Muscle of back (tissue), 11 donors: ENCODE measurements around the gene DSC1. TPM values are rescaled to one million over a fixed set of nuclear protein-coding genes. Genes with fewer than 3 reads are reported as not detected.
"Not testable (repeated sequence)": the region's sequence is repeated elsewhere in the genome, so short reads cannot be mapped to it uniquely, and the experiment has no call there.

Experiments
- DNase-seq, 3 donors: peaks; one replicate each; pipeline versions ENCODE4 v3.0.0 to v3.0.0-alpha.2; 2013
- polyA plus RNA-seq, 10 donors: library from polyadenylated mRNA; unstranded; fragments of 120-200 nt; gene quantifications; one replicate each; pipeline ENCODE4 v1.2.1, GENCODE V29; 2013; ENCODE audit not compliant: insufficient read length in 10 of 10

Gene DSC1
- polyA plus RNA-seq, 10 donors: 0.05 to 16.2 (median 0.11) TPM; not detected in 4

DNA sequence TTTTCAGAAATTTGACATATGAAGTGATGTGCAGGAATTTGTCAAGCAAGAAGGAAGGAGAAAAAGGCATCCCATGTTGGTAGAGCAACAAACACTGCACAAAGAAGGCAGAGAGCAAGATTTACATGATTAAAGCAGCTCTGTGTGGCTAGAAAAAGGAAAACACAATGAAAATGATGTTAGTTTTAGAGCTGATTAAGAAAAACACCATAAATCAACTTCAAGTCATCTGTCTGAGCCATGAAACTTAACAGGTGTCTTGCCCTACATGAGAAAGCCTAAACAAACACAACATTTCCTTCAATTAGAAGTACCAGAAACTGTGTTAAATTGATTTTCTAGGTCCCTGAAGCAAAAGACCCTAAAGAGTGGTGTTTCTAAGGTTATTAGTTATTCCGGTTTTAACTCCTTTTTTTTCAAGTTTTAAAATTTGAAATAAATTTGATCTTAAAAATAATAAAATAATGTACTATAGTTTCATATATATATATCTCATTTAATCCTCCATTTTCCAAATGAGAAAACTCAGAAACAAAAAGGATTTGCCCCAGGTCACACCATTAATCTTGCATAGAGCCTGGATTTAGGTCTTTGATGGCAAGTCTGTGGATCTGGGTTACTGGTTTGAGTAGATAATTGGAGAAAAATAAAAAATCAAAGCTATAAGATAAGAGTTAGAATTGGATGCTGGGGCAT is 8.6 kb upstream of the DSC1 start:
- no peak for DNase-seq

DNA sequence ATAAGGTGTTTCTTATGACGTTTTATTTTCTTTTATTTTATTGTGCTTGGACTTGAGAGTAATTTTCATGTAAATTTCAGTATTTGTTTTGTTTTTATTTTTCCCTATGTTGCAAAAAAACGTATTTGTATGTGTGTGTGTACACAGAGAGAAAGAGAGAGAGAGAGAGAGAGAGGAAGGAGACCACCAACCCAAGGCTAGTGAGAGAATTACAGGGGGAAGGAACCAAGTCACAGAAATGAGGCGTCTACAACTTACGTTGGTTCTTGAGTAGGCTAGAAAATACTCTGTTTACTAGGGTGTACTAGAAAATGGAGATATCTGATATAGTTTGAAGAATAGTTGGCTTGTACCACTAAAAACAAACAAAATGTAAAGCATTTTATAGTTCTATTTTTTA is 7.7 kb upstream of the DSC1 start:
- DNase-seq: no peak

DNA sequence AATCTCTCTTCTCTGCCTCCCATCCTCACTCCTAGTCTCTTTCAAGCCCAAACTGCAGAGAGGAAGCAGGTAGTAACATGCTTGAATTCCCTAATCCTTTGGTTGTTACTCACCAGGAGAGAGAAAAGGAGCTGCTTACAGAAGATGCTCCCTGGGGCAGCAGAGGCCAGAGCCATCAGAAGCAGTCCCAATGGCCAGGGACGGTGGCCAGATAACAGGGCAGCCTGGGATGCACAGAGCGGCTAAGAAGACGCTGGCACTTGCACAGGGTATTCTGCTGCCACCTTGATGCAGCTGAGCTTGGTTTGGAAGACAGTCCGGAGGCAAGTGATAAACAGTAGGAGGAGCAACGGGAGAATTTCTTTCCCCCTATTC is 250 bp downstream of the DSC1 start:
- no peak for DNase-seq

DNA sequence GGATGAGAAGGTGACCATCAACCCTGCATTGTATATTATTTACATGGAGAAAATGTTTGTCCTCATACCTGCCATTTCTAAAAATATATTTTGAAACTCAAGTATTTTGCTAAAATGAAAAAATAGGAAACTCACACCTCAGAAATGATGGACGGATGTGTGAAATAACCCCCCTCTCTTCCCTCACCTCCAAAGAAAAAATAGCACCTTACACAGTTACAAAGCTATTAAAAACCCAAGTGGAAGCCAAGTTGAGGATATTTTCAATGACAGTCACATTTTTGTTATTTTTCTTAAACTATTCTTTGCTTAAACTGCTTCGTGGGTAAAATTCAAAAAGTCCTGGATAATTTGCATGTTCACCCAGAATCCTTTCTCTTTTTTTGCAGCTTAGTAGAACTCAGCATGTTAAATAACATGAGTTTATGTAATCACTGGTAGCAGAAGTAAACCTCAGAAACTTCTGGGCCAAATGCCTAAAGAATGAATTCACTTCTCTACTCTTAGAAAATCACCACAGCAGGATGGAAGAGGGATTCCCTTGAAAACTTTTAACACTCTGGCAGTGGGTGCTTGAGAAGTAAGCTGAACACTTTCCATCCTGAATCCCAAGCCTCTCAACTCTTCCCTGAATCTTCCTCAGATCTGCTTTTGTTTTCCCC is 768 bp downstream of the DSC1 start:
- no peak for DNase-seq

DNA sequence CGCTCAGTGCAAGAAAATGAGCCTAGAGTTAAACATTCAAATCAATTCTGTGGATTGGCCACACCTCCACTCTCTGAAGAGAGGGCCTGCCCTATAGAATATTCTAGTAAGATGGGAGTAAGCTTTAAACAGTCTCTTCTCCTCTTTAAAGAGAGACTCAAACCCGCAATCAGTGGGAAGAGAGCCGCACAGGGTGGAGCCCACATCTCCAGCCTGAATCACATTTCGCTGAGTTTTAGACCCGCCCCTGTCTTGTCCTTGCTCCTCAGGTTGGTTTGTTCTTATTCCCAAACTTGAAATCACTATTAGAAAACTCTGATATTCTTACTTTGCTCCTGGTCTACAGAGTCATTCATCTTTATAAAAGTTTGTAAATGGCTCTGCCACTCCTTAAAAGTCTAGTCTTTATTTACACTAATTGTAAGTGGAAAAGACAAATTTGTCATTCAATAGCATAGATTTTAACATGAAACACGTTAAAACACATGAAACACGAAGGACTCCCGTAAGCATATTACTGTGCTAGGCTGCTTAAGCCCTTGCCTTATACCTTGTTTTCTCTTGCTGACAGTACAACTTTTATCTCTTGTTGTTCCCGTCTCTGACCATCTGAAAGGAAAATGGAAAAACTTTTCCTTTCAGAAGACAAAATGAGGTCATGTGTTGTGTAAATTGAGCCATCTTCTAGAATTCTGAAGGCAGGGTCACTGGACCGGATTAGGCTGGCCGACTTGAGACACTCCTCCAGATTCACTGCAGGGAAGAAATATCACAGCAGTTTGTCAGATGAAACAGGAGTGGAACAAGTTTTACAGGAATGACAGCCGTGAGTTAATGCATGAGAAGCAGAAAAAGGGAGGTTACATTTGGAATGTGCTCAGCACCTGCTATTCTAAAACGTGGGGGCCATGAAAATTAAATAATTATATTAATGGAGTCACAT is 5.6 kb downstream of the DSC1 start:
- peak in 1 of 3 donors; percentile 5 for DNase-seq

DNA sequence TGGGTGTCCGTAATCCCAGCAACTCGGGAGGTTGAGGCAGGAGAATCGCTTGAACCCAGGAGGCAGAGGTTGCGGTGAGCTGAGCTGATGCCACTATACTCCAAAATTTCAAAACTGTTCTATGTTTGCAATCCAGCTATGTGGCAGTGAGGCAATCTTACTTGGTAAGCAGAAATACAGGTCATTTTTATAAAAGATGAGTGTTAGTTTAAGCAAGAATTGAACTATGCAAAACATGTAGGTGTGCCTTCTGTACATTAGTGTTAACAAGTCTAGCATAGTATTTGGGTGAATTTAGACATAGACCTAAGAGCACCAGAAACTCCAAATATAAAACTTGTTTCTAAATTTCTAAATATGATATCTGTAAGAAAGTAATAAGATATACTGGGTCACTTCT is 7.2 kb downstream of the DSC1 start:
- DNase-seq: no peak

DNA sequence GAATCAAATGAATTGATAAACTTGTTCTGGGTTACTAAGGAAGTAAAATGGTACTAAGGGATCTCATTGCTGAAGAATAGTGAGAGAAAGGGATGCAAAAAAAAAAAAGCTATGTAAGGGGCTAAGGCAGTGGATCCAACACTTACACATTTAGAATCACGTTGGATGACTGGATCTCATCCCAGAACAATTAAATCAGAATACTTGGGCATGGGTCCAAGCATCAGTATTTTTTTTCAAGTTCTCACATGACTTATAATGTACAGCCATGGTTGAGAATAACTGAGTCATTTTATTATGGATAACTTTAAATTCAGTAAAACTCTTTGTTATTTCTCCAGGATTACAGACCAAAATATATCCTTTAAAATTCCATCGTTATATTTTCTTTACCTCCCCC is 8.5 kb downstream of the DSC1 start:
- DNase-seq: no peak

DNA sequence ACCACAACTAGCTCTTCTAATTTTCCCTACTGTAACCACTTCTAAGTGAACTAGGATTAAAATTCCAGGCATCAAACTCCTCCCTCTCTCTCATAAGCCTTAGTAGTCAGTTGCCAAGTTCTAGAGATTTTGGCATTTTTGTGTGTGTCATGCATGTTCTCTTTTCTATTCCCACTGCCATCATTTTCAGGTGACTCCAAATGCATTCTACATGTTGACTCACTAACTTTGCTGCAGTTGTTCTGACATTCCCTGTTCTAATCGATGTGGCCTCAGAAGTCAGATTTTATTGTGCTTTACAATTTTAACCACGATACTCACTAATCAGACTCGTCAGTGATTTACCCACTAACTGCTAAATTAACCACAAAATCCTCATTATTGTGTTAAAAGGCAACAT is 13.3 kb downstream of the DSC1 start:
- DNase-seq: no peak

DNA sequence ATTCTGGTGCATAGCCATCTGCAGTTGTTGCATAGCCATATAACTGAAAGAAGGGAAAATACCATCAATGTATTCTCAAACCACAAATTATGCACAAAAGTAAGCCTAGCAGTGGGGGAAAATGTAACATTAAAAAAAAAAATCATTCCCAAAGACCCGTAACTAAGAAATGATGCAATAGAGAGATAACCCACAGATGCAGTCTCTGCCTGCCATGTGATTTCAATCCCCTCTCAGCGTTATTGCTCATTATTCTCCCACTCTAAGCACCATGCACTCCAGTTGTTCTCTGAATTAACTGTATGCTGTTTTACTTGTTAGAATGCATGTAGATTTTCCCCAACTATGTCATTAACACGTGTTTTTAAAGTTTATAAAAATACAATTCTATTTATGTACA is 14.1 kb downstream of the DSC1 start:
- DNase-seq: no peak

DNA sequence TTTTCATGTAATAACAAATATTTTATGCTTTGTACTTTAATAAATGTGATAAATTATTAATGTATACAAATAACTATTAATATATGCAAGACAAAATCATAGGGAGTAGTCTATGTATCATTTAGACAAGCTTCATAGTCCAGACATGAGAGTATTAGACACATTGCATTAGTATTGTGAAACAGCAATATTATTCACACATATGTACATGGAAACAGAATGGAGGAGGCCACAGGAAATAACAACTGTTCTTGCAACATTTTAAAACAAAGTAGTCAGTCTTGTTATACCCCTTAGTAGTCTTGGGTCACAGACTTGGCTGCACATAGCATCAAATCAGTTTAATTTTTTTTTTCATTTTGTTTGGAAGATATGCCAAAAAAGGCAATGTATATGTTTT is 15.8 kb downstream of the DSC1 start:
- no peak for DNase-seq

DNA sequence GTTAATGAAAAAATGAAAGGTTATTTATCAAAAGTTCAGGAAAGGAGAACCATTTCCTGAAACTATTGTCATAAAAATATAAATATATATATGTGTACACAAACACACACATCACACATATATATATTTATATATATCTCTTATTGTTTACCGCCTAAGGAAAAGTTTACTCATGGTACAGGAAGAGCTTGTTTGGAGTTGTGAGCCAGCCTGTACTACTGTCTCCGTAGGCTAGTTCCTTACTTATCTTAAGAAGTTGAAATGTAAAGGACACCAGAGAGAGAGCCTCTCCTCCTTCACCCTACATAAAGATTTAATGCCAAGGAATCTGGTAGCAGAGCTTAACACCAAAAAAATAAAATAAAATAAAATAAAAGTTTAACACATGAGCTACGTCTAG is 19.6 kb downstream of the DSC1 start:
- no peak for DNase-seq

DNA sequence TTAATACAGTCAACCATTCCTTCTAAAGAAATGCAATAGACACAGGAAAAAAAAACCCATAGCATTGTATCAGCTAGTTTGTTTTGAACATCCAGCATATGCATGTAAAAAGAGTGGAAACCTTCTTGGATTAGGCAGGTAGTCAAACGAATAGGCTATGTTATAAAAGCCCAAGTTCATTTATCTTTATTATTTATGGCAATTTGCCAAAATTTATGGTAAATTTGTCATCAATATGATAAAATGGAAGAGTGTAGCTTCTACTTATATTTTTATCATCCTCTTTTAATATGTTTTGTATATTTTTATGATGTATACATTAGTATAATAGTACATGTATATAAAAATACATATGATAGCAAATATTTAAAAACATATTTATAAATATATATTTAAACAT is 23.9 kb downstream of the DSC1 start:
- no peak for DNase-seq

DNA sequence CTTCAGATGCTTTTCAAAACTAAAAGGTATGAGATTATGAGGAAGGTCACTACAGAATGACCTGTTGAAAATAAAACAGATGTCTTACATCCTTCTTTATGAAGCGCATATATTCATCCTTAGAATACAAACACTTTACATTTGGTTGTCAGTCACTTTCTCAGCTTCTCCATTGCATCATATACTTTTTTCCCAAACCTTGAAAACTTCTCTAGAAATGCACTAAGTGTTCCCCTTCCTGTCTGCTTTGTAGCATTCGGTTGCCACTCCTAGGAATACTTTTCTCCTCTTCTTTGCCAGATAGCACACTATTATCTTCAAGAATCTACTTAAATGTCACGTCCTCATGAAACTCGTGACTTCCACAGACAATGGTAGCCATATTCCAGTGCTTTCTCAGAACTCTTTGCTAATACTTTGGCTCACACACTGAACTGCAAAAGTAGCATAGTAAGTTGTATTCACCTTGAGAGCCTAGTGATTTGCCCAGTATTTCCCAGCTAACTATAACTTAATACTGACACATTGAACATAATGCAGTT is 27.6 kb downstream of the DSC1 start:
- no peak for DNase-seq

DNA sequence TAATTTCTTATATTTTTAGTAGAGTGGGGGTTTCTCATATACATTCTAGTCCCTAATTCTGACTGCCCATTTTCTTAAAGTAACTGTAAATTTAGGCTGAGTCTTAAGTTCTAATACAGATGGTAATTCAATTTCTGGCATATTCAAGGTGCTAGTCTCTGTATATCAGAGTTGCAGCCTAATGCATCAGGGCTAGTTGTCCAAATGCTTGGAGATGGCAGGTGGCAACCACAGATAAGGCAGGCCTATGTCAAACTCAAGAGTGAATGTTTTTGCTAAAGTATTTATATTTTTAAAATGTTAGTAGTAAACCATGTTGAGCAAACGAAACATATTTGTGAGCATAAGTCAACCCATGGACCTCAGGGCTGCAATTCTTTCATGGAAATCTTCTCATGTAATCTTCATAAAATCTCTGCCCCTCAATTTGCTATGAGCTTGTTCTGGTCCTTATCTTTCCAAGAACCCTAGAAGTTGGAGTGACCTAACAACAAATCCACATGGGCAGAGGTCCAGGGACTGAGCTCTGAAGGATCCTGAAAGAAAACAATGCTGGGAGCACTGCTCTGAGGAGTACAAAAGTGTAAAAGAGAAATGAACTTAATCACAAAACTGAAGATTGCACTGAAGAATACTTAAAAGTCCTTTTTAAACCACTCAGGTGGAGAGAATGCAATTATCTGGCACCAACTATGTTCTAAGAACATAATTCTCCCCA is 33.1 kb downstream of the DSC1 start:
- no peak for DNase-seq

DNA sequence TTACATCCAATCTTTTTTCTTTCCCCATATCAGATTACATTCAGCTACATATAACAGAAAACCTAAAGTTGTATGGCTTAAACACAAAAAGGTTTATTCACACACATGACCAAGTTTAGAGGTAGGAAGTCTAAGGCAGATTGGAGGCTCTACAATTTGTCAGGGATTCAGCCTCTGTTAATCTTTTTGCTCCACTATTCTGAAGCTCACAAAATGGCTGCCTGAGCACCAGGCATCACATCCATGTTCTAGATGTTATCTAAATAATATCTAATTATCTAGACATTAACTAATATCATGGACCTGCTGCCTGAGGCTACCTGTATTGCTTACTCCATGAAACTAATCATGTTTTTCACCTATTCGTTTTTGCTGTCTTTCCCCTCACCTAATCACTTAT is 36.8 kb downstream of the DSC1 start:
- no peak for DNase-seq

DNA sequence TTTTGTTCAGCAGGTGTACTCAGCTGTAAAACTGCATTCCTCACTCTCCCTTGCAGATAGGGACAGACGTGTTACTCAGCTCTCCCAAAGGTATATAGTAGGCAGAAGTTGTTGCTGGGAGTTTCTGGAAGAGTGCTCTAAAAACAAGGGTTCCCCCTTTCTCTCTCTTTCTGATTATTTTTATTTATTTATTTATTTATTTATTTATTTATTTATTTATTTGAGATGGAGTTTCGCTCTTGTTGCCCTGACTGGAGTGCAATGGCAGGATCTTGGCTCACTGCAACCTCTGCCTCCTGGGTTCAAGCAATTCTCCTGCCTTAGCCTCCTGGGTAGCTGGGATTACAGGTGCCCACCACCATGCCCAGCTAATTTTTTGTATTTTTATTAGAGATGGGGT is 39.5 kb downstream of the DSC1 start:
- not testable (repeated sequence) for DNase-seq

DNA sequence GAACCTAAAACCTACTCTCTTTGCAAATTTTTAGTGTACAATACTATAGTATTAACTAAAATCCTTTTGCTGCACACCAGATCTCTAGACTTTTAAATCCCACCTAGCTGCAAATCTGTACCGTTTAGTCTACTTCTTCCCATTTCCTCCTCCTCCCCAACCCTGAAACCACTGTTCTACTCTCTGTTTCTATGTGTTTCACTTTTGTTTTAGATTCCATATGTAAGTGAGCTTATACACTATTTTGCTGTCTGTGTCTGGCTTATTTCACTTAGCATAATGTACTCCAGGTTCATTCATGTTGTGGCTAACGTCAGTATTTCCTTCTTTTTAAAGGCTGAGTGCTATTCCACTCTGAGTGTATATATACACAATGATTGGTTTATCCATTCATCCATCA is 42.1 kb downstream of the DSC1 start:
- DNase-seq: no peak

DNA sequence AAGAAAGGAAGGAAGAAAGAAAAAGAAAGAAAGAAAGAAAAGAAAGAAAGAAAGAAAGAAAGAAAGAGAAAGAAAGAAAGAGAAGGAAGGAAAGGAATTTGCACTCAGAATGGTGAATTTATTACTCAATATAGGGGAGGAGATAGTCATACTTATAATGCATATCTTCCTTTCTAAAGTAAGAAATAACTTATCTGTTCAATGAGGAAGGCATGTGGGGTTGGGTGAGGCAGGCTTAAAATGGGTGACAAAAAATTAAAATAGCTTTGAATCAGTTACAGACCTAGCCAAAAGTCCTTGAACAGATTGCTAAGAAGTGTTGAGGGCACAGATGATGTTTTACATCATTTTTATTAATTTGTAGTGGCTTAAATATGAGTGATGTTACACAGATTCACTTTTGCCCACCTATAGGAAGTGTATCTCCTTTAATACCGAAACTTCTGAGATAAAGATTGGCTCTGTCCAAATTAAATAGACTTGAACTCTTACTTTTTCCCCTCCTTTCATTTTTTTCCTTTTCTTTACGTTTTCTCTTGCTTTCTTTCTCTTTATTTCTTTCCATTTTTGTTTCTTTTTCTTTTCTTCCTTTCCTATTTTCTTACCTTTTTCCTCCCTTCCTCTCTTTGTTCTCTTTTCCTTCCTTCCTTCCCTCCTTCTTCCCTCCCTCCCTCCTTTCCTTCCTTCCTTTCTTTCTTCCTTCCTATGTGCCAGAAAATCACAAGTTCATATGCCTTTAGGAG is 45.6 kb downstream of the DSC1 start:
- no peak for DNase-seq

DNA sequence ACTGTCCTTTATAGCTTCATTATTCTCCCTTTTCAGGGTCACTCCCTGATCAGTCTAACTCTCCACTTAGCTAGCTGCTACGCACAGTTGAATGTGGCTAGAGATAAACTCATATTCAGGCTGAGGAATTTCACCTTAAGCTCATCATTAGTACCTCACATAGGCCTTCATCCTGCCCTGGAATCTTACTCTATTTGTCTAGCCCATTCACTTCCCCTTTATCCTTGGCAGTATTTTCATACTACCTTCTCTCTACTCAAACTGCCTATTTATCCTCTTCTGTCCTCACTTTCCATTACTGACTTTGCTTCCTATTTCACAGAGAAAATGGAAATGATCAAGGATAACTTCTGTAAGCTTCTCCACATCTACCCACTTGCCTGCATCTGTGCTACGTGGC is 49.9 kb downstream of the DSC1 start:
- no peak for DNase-seq

DNA sequence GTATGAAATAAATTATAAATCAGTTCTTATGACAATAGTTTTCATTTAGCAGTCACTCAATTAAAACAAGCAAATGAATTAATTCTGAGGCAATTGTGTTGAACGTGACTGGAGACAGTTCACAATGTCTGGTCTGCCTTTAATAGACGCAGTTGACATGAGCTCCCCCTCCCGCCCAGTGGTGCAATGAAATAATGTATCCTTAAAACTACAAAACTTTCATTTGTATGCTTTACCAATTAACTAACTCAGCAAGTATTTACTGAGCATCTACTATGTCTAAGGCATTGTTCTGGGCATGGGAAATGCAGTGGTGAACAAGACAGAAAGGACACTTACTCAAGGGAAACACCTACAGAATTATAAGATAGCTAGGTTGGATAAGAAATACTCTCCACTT is 56.9 kb downstream of the DSC1 start:
- no peak for DNase-seq

DNA sequence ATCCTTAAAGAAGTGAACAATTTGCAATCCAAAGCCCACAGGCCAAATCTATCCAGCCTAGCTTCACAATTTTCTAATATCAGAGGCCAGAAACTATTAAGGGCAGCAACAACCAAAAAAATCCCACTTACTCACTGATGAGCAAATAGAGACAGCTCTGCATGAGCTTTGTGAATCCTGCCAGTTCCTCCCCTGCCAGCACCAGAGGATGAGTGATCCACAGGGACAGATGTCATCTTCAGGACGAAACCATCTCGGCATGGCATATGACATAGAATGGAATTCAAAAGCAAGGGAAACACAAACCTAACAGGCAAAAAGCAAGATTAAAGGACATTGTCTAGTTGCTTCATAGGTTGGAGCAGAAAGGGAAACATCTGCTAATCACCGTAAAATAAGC is 58.2 kb downstream of the DSC1 start:
- DNase-seq: peak in 1 of 3 donors; percentile 9
